Measurements from ENCODE around the gene UPF2.

UPF2 gene

DNA sequence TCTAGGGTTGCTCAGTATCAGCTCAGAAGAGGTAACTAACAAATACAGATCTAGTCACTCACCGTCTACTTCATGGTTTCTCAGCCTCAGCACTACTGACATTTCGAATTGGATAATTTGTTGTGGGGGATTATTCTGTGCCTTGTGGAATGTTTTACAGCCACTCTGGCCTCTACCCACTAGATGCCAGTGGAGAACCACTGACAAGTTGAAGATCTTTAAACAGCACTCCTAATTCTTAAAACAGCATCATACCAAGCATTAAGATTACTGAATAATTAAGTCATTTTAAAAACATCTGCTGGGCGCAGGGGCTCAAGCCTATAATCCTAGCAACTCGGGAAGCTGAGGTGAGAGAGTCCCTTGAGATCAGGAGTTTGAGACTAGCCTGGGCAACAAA lies 82.6 kb downstream of the UPF2 start:
- DNase-seq, result no peak

DNA sequence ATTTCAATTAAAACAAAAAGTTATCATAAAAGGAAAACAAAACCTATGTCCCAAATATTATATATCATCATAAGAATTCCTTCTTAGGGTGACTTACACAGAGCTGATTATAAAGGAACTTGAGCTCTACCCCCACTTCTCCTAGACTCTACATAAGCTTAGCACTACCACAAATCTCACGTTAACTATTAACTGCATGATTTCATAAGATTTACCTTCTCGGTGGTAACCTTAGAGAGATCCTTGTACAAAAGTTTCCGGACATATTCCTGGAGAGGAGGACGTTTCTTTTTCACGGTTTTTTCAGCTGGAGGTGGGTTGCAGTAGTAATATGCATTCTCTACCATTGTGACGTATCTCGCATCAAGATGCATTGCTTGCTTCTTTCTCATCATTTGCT lies 83.7 kb downstream of the UPF2 start:
- no peak for DNase-seq

DNA sequence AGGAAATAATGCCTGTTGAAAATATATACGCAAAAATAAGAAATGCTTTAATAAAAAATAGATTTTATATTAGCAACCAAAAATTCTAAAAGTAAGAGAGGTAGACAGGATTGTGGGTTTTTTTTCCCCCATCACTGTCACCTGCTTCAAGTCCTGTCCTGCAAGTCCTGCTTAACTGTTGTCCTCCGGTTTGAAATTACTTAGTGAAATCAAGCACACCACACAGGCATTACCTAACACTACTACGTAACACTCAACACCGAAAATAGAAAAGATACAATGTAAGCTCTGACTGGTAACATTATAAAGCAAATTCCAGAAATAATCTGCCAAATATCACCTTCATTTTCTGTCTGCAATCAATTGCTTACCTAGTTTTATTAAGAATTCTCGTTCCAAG lies 90.9 kb downstream of the UPF2 start:
- no peak for DNase-seq

DNA sequence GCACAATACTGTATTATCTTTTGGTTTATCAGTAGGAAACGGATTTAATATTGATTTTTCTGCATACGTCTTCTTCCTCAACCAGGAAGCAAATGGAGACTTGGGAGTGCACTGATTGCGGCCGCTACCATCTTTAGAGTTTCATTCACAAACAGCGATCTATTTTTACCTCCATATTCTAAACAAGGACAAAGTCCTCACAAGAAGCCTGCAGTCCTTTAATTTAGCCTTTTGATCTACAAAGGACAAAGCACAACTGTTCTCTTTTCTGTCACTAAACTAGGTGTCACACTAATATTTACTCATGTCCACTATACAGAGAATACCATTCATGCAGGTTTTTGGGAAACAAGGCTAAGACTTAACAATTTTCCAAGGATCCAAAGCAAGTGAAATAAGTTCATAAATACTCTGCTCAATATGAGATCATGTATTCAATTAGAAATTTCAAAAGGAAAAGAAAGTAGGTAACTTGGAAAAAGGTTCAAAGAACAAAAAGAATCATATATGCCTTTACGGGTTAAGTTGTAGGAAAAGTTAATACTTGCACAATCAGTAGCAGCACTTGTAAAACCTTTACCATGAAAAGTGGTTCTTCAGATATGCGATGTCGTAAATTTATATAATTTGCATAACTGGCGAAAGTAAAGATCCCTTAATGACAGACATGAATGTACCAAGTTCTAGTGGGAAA lies 92.1 kb downstream of the UPF2 start:
- DNase-seq, result no peak

DNA sequence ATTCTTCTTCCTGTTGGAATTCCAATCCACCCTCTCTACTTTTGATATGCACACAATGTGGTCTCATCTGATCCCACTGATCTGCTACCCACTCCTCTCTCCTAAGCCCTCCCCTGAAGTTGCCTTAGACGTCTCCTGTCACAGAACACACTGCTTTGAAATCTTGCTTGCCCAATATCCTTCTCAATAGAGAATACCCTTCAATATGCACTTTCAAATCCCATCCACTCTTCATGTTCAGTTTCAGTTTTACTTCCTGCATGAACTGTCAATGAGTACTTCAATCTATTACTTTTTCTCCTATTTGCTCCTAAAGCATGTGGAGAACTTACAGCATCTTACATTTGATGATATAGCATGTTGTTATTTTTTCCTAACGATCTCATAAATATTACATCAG lies 93.5 kb downstream of the UPF2 start:
- no peak for DNase-seq

DNA sequence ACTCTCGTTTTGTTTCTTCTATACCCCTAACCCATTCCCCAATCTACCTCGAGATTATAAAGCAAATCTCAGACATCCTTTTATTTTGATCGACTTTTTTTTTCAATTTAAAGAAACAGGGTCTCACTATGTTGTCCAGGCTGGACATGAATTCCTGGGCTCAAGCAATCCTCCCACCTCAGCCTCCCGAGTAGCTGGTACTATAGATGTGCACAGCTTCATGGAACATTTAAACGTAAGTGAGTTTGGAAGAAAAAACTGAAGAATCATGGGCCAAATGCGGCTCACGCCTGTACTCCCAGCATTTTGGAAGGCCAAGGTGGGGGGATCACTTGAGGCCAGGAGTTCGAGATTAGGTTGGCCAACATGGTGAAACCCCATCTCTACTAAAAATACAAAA lies 96.0 kb downstream of the UPF2 start:
- DNase-seq, result no peak

DNA sequence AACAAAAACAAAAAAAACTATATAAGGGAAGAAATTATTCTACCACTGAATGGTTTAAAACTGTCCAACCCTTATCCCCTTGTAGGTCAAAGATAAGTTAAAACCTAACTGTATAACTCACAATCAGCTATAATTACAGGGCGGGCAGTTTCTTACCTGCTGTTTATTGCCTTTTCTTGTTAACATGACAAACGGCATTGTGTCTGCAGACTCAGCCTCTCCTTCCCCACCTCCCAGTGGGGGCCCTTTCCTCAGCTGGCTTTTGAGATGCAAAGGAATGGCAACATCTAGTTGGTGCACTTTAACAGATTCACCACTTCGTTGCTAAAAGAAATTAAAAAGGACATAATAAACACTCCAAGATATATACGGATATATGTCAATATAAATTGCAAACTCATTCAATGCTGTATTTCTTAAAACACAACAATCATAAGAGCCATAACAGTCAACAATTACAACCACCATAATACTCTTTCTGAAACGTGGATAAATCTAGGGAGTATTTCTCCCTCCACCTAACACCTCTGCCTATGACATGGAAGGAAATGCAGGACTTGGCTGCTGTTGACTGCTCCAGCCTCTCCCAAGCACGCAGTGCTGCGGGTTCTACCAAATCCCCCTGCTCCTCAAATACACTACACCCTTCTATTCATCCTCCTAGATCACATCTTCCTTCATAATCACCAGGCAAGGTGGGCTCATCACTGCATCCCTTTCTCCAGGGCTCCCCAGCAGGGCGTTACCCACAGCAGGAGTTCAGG lies 106.0 kb downstream of the UPF2 start:
- no peak for DNase-seq

DNA sequence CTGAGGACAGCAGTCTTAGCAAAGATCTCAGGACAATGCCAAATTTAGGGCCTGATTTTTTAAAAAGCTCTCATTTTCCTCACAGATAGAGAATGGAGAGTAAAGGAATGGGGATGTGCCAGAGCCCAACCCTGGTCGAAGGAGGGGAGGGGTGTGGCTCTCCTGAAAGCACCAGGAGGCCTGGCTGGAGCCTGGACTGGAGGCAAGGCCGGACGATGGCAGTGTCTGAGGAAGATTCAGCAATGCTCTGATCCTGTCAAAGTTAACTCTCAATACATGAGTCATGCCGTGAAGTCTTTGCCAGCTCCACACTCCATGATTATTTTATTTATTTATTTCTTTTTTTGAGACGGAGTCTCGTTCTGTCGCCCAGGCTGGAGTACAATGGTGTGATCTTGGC lies 108.3 kb downstream of the UPF2 start:
- DNase-seq, result no peak

DNA sequence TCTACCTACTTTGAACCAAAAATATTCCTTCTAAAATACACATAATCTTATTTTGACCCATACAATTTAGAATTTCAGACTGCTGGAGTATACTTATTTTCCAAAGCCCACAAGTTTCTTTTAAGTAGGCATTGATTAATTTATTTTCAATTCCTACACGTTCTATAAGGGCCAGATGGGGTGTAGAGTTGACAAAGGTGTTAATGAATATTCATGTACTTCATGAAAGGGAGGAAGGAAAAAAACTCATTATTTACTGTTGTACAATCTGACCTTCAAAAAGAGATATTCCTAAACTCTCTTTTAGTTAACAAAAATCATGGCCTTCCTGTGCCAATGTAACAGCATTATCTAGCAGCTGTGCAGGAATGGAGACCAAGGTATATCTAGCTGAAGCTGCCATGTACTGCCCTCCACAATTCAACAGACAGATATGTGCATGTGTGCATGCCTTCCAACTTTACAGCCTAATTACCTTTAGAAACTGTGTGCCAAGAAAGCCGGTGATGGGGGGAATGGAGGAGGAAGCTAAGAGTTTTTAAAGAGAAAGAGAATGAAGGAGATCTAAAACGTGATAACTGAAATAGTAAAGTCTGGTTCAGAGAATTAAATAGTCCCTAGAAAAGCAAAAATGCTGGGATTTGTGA lies 108.9 kb downstream of the UPF2 start:
- no peak for DNase-seq

DNA sequence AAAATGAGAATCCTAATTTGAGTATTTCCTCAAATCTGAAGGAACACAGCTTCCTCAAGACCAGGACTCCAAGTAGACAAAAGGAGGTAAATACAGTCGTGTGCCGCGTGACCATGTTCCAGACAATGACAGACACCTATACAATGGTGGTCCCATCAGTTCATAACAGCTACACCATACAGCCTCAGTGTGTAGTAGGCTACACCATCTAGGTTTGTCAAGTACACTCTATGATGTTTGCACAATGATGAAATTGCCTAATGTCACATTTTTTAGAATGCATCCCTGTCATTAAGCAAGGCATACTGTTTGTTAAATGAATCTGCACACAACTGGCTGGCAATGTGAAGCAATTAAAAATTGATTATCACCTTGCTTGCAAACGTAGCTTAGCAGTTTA lies 111.6 kb downstream of the UPF2 start:
- no peak for DNase-seq

DNA sequence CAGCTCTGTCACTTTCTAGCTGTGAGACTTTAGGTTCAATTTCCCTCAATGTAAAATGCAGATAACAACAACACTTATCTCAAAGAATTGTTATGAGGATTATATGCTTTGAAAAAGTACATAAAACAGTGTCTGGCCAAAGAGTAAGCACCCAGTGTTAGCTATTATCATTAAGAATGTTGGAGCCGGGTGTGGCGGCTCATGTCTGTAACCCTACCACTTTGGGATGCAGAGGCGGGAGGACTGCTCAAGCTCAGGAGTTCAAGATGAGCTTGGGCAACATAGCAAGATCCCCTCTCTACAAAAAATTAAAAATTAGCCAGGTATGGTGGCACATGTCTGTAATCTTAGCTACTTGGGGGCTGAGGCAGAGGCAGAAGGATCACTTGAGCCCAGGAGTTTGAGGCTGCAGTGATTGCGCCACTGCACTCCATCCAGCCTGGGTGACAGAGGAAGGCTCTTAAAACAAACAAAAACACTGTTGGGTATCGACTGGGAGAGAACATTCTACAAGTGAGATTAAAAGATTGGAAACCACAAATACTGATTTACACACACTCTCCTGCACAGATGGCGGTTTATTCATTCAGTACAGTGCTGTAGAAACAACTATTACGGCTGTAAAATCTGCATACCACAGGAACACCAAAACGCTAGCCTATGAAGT lies 112.2 kb downstream of the UPF2 start:
- DNase-seq, result no peak

DNA sequence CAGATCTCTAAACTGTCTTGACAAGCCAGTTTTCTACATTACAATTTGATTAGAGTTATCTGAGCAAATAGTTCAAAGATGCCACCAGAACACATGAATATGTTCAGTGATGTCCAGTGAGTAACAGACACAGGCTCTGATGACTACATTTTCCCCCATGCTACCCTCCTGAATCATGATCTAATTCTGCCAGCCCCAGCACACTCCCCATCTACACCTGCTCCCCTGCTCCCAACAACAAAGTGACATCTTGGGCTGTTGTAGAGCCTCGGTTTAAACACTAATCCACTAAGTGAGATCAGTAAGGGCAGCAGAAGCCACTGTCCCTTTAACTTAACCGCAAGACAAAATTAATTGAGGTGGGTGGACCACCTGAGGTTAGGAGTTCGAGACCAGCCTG lies 114.9 kb downstream of the UPF2 start:
- DNase-seq, result no peak

DNA sequence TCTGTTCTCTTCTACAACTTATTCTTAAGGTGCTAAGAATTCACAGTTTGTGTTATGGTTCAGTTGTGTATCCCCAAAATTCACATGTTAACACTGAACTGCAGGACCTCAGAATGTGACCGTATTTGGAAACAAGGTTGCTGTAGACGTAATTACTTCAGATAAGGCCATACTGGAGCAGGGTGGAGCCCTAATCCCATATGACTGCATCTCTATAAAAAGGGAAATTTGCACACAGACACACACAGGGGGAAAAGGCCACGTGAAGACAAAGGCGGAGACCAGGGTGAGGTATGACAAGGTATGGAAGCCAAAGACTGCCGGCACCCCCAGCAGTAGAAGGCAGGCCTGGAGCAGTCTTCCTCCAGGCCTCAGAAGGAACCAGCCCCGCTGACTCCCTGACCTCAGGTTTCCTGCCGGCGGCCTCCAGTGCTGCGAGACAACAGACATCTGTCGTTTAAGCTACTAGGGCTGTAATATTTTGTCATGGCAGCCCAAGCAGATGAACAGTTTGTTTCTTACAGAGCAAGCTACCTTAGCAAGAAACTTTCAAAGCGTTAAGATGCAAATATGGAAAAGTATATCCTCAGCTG lies 120.7 kb downstream of the UPF2 start:
- no peak for DNase-seq

DNA sequence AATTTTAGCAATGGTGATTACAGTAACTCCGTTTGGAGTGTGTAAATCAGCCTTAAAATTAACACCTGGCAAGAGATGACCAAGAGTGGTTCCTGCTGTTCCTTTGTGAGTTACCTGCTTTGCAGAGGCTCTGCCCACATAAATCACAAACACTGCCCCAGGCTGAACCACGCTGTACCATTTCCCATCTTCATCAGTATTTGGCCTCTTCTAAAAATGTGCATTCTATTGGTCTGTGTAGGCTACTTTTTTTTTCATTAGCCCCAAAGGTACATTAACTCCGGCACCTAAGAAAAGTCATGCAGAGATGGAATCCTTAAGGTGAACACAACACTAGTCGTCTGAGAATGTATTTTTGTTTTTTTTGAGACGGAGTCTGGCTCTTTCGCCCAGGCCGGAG lies 123.3 kb downstream of the UPF2 start:
- DNase-seq, result no peak

DNA sequence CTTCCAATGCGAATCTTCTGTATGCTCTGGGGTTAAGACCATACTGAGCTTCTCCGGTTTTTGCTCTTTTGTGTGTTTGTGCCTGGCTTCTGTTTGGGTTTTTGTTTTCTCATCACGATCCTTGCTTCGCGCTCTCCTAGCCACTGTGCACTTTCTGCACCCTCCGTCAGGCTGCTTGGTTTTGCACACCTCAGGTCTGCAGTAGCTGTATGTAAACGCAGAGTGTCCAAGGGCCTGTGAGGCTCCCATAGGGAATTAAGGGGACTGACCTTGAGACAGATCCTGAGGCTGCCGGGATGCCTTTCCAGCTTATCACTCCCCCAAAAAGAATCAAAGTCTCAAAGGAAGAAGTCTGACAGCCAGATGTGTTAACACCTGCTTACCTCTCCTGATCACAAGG lies 124.2 kb downstream of the UPF2 start:
- no peak for DNase-seq

DNA sequence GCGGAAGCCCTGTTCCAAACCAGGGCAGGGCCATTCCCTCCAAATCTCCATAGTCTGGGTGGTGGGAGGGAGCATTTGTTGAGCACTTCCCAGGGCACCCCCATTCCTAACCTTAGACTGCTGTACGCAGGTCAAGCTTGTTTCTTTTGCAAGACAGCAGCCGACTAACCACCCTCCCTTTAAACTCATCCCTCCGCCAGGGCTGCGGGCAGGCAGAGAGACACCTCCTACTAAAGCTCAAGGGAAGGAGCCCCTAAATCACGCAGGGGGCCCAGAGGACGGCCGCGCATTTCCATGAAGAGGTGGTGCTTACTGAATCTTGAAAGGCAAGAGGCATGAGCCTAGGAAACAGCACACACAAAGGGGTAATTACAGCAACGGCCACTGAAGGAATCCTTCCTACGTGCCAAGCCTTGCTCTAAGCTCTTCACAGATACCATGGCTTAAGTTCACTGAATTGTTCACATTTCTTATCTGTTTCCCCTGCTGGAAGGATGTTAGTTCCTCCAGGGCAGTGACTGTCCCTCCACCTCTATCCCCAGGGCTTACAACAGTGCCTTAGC lies 129.4 kb downstream of the UPF2 start:
- DNase-seq, result no peak

DNA sequence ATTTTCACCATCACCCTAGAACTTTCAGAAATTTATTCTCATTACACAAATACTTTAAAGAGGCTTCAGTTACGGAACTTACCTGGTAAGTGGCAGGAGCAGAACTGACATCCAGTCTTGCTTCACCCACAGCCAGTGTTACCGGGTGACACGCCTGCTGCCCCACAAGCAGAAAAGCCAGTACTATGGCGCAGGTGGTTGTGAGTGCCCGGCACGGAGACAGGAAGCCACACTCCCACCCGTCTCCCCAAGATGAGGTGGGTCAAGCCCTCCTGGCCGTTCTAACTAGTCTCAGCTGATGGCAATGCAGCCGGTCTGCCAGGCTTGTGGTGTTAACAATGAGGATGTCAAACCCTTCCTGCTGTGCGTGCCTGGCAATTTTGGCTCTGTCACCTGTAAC lies 132.5 kb downstream of the UPF2 start:
- no peak for DNase-seq

DNA sequence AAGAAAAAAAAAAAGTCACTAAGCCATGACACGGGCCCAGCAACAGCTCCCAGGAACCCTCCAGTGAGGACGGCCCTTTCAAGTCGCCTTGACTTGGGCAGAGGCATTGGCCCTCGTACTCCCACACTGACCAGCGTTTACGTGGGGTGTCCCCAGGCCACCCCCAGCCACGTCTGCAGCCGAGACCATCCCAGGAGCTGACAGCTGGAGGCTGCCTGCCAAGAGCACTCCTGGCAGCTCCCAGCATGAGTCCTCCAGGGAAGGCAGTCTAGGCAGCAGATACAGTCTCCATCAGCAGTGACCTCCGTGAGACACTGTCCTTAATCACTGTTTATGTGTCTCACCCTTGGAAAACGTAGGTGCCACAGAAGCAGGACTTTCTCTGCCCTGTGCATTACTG lies 133.0 kb downstream of the UPF2 start:
- DNase-seq, result no peak

DNA sequence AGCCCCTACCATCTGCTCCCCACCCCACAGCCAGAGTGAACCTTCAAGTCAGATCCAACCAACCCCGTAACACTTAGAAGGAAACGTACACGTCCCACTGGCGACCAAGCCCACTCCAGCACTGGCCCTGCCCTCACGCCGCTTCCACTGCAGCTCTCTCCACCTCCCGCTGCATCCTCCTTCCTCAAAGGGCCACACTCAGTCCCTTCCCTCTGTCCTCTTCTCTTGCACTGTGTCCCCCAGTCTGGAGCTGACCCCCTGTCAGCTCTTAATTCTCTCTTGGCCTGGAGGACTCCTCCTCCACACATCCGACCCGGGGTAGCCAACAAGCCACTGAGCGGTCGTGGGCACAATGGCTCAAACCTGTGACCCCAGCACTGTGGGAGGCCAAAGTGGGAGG lies 133.6 kb downstream of the UPF2 start:
- no peak for DNase-seq

DNA sequence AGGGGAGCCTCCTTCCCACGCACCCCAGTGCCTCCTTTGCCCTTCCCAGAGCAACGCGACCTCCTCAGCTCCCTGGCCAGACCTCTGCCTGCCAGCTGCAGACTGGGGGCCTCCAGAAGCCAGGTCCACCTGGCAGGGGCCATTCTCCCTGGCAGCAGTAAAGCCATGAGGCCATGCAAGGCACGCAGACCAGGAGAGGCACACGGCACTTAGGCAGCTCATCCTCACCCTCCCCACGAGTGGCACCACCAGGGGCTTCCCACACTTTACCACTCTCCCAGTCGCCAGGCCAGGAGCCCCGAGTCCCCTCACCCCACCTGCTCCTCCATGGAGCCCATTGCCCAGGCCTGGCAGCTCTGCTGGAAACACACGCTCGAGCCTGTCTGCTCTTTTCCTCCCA lies 134.1 kb downstream of the UPF2 start:
- DNase-seq, result no peak

DNA sequence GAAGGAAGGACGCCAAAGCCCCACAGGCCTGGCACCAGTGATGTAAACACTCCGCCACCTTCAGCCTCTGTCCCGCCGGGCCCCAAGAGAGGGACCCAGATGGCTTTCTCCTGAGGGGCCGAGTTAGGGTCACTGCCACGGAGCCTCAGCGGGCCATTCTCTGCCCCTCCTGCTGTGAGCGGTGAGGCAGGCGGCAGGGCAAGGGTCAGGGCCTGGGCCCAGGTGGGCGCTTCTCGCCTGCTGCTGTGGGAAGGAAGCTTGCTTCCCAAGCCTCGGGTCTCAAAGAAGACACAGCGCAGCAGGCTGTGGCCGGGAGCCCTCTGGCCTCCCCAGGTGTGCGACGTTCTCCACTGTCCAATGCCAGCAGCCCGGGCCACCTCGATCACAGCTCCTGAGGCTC lies 134.7 kb downstream of the UPF2 start:
- no peak for DNase-seq

DNA sequence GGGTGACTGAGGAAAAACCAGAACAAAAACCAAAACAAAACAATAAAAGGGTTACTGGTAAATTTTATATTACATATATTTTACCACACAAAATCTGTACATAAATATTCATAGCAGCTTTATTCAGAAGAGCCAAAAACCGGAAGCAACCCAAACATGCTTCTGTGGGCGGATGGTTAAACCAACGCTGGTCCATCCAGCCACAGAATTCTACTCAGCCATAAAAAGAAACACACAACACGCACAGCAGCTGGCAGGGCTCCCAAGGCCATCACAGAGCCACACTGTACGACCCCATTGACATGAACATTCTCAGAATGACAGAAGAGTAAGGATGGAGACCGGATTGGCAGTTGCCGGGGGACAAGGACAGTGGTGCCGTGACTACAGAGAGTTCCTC lies 135.9 kb downstream of the UPF2 start:
- DNase-seq, result no peak

DNA sequence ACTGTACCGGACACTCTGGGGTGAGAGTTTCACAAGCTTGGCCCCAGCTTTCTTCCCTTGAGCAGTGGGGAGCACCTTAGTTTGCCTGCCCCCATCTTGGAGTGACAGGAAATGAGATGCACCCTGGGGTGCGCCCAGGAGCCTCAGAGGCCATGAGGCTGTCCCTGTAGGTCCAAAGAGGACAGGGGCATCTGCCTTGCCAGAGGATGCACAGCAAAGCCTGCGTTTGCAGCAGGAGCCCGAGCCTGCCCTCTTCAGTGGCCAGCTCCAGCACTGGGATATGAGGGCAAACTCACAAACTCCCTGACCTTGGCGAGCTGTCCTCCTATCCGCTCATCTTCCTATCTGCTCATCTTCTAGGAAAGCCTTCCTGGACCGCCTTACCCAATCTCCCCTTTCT lies 140.0 kb downstream of the UPF2 start:
- DNase-seq, result no peak

All from SHP77 treated with DMSO at 0.1 percent for 48 hours (cell line).